ENCODE results near the gene CDK5.

CDK5 gene

DNA sequence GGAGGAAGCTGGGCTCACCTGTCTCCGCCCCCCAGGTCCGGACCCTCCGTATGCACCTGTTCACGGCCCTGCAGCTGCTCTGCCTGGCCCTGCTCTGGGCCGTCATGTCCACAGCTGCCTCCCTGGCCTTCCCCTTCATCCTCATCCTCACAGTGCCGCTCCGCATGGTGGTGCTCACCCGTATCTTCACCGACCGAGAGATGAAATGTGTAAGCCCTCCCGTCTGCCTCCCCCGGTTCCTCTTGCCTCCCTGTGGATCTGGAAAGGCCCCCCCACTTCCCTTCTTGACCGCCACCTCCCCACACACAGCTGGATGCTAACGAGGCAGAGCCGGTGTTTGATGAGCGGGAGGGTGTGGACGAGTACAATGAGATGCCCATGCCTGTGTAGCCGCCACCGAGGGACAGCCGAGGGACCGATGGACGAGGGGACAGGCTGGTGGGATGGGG, 18.3 kb upstream of the CDK5 start:
- H3K4me1 ChIP-seq, result peaks cover 30% of the 10 kb centered on the region
- H3K36me3 ChIP-seq, result peaks cover 58% of the 10 kb centered on the region
- H3K4me3 ChIP-seq (ENCODE audit: low read depth, low read length), result no peak overlapping the region
- TF ChIP-seq CTCF (IDR thresholded peaks at IDR 0.05; ENCODE audit: low read depth, low read length), result no peak
- H3K9me3 ChIP-seq, result no peaks in the 10 kb centered on the region
- no peak for DNase-seq
- no peaks in the 10 kb centered on the region for H3K27me3 ChIP-seq

DNA sequence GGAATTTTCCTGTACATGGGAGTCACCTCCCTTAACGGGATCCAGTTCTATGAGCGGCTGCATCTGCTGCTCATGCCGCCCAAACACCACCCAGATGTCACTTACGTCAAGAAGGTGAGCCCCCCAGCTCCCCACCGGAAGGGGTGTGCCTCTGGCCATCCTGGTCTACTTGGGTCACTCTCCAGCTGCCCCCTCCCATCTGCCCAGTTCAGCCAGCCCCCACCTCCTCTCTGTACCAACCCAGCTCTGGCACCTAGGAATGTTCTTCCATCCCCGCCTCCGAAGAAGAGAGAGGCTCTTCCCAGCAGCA, 17.9 kb upstream of the CDK5 start:
- no peaks in the 10 kb centered on the region for H3K9me3 ChIP-seq
- peaks cover 62% of the 10 kb centered on the region for H3K36me3 ChIP-seq
- no peaks in the 10 kb centered on the region for H3K27me3 ChIP-seq
- no peak for DNase-seq
- no peak overlapping the region for H3K4me3 ChIP-seq (ENCODE audit: low read depth, low read length)
- TF ChIP-seq CTCF (IDR thresholded peaks at IDR 0.05; ENCODE audit: low read depth, low read length), result no peak
- peaks cover 30% of the 10 kb centered on the region for H3K4me1 ChIP-seq

- H3K4me1 ChIP-seq, result peaks cover 30% of the 10 kb centered on the region
Observed at GRCh38 chr7:151074817-151075661, 17.3 kb upstream of the CDK5 start.

DNA sequence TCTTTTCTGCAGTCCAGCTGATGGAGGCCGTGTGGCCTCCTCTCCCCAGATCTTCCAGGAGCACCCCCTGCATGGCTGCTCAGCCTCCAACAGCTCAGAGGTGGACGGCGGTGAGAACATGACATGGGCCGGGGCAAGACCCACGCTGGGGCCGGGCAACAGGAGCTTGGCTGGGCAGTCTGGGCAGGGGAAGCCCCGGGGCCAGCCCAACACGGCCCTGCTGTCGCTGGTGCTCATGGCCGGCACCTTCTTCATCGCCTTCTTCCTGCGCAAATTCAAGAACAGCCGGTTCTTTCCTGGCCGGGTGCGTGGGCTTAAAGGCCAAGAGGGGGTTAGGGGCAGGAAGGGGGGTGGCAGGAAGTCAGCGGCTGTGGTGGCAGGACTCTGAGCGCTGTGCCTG, 16.3 kb upstream of the CDK5 start:
- H3K4me3 ChIP-seq (ENCODE audit: low read depth, low read length), result no peak overlapping the region
- peaks cover 77% of the 10 kb centered on the region for H3K36me3 ChIP-seq
- no peak for TF ChIP-seq CTCF (IDR thresholded peaks at IDR 0.05; ENCODE audit: low read depth, low read length)
- H3K4me1 ChIP-seq, result peaks cover 23% of the 10 kb centered on the region
- DNase-seq, result no peak
- no peaks in the 10 kb centered on the region for H3K9me3 ChIP-seq
- H3K27me3 ChIP-seq, result no peaks in the 10 kb centered on the region

More at GRCh38 chr7:151074817-151075661, 17.3 kb upstream of the CDK5 start:
- DNase-seq, result peak; percentile 5
- Histone ChIP-seq H3K4me3 (ENCODE audit: low read depth, low read length) (no peak overlapping the region), H3K27me3 (no peaks in the 10 kb centered on the region), H3K36me3 (peaks cover 68% of the 10 kb centered on the region), H3K9me3 (no peaks in the 10 kb centered on the region)
- no peak for TF ChIP-seq CTCF (IDR thresholded peaks at IDR 0.05; ENCODE audit: low read depth, low read length)

GRCh38 chr7:151071032-151071866, 13.6 kb upstream of the CDK5 start:
- Histone ChIP-seq H3K27me3 (no peaks in the 10 kb centered on the region), H3K9me3 (no peaks in the 10 kb centered on the region), H3K4me1 (no peaks in the 10 kb centered on the region), H3K4me3 (ENCODE audit: low read depth, low read length) (no peak overlapping the region), H3K36me3 (peaks cover 94% of the 10 kb centered on the region)
- DNase-seq, result no peak
- no peak for TF ChIP-seq CTCF (IDR thresholded peaks at IDR 0.05; ENCODE audit: low read depth, low read length)

- no peak for TF ChIP-seq CTCF (IDR thresholded peaks at IDR 0.05; ENCODE audit: low read depth, low read length)
- H3K4me1 ChIP-seq, result no peaks in the 10 kb centered on the region
- no peak overlapping the region for H3K4me3 ChIP-seq (ENCODE audit: low read depth, low read length)
- DNase-seq, result no peak
- H3K9me3 ChIP-seq, result no peaks in the 10 kb centered on the region
- H3K36me3 ChIP-seq, result peaks cover 94% of the 10 kb centered on the region
- no peaks in the 10 kb centered on the region for H3K27me3 ChIP-seq
Observed at GRCh38 chr7:151070574-151070960, 12.9 kb upstream of the CDK5 start.
